Mesendoderm (in vitro differentiated cells): ENCODE measurements around the gene POTEJ.
"Not testable (repeated sequence)": the region's sequence is repeated elsewhere in the genome, so short reads cannot be mapped to it uniquely, and the experiment has no call there.

Experiments used
- DNase-seq: peaks from one replicate; pipeline ENCODE4 v3.0.0; 2013
- H2AK5ac ChIP-seq: 2 replicates; pipeline ENCODE4 v1.6.1; 2013; ENCODE audit warnings: low read length, inconsistent platforms
- H2BK120ac ChIP-seq: 2 replicates; pipeline ENCODE4 v1.6.1; 2013; ENCODE audit warnings: low read depth, mild to moderate bottlenecking, low read length, moderate library complexity, mixed read lengths
- H2BK15ac ChIP-seq: replicated peaks from 2 replicates; pipeline ENCODE4 v1.6.1; 2013; ENCODE audit warnings: low read depth, mild to moderate bottlenecking, moderate library complexity
- H2BK5ac ChIP-seq: 2 replicates; pipeline ENCODE4 v1.6.1; 2013; ENCODE audit warnings: low read length, inconsistent platforms
- H3K18ac ChIP-seq: 2 replicates; pipeline ENCODE4 v1.6.1; 2013; ENCODE audit warnings: mild to moderate bottlenecking, low read length, mixed read lengths
- H3K23ac ChIP-seq: one replicate; pipeline ENCODE4 v1.6.1; 2013; ENCODE audit warnings: low read length
- H3K27ac ChIP-seq: 2 replicates; pipeline ENCODE4 v1.5.1; 2013; ENCODE audit warnings: low read depth, mild to moderate bottlenecking, inconsistent platforms, low read length, moderate library complexity
- H3K27me3 ChIP-seq: 2 replicates; pipeline ENCODE4 v1.6.1; 2013; ENCODE audit warnings: low read length, control low read depth, mild to moderate bottlenecking, inconsistent platforms; ENCODE audit not compliant: insufficient read depth, poor library complexity
- H3K36me3 ChIP-seq: 2 replicates; pipeline ENCODE4 v1.6.1; 2013; ENCODE audit warnings: low read length, inconsistent platforms; ENCODE audit not compliant: control insufficient read depth, insufficient read depth
- H3K4ac ChIP-seq: one replicate; pipeline ENCODE4 v1.6.1; 2013; ENCODE audit warnings: low read depth, mild to moderate bottlenecking, low read length, moderate library complexity
- H3K4me1 ChIP-seq: 2 replicates; pipeline ENCODE4 v1.6.1; 2013; ENCODE audit warnings: low read depth, low read length, inconsistent platforms; ENCODE audit not compliant: control insufficient read depth
- H3K4me2 ChIP-seq: 2 replicates; pipeline ENCODE4 v1.6.1; 2013; ENCODE audit warnings: low read length
- H3K4me3 ChIP-seq: 2 replicates; pipeline ENCODE4 v1.5.1; 2013; ENCODE audit warnings: mild to moderate bottlenecking, low read length
- H3K56ac ChIP-seq: one replicate; pipeline ENCODE4 v1.6.1; 2013; ENCODE audit warnings: low read length
- H3K79me1 ChIP-seq: 2 replicates; pipeline ENCODE4 v1.6.1; 2013; ENCODE audit warnings: low read length, inconsistent platforms
- H3K79me2 ChIP-seq: 2 replicates; pipeline ENCODE4 v1.6.1; 2013; ENCODE audit warnings: mild to moderate bottlenecking, low read length; ENCODE audit not compliant: control insufficient read depth, insufficient read depth
- H3K9ac ChIP-seq: 2 replicates; pipeline ENCODE4 v1.6.1; 2013; ENCODE audit warnings: low read length, inconsistent platforms
- H4K5ac ChIP-seq: one replicate; pipeline ENCODE4 v1.6.1; 2013; ENCODE audit warnings: low read length
- H4K8ac ChIP-seq: one replicate; pipeline ENCODE4 v1.6.1; 2013; ENCODE audit warnings: low read depth, mild to moderate bottlenecking, control low read depth, low read length, moderate library complexity
- WGBS: extraction: QIAGEN DNeasy Blood & Tissue Kit; methylation state at CpG from one replicate; pipeline ENCODE4 v1.1.7; 2013; ENCODE audit warnings: low lambda C conversion rate, missing lambda C conversion rate; ENCODE audit not compliant: insufficient coverage; ENCODE audit errors: extremely low coverage; 5-methylcytosine and 5-hydroxymethylcytosine counted together

The POTEJ gene

GRCh38 chr2:130608276-130609001 is 2.8 kb upstream of the POTEJ start:
- H2BK120ac ChIP-seq, H2AK5ac ChIP-seq, H3K23ac ChIP-seq, H3K4me1 ChIP-seq, H3K27ac ChIP-seq, H3K18ac ChIP-seq, H4K5ac ChIP-seq, H3K79me1 ChIP-seq, H3K9ac ChIP-seq, H4K8ac ChIP-seq, DNase-seq, H3K79me2 ChIP-seq, H3K4me2 ChIP-seq, H2BK5ac ChIP-seq, H2BK15ac ChIP-seq, H3K4me3 ChIP-seq, H3K4ac ChIP-seq, H3K27me3 ChIP-seq, H3K36me3 ChIP-seq, H3K56ac ChIP-seq: not testable (repeated sequence)
- WGBS, result no CpG with 5 or more reads among the region's 17 CpGs

- not testable (repeated sequence) for H2BK5ac ChIP-seq, H4K8ac ChIP-seq, H2AK5ac ChIP-seq, H3K4me3 ChIP-seq, H3K4me1 ChIP-seq, H3K36me3 ChIP-seq, H3K9ac ChIP-seq, H3K18ac ChIP-seq, H3K4me2 ChIP-seq, H3K79me1 ChIP-seq, H3K23ac ChIP-seq, H3K27me3 ChIP-seq, H2BK120ac ChIP-seq, DNase-seq, H3K4ac ChIP-seq, H4K5ac ChIP-seq, H3K79me2 ChIP-seq, H3K56ac ChIP-seq, H2BK15ac ChIP-seq, H3K27ac ChIP-seq
- WGBS, result no CpG with 5 or more reads among the region's 28 CpGs
These were observed 2.0 kb upstream of the POTEJ start for GRCh38 chr2:130609002-130609920.

- not testable (repeated sequence) for H3K9ac ChIP-seq, H3K23ac ChIP-seq, H3K18ac ChIP-seq, H3K4me1 ChIP-seq, H3K4ac ChIP-seq, H2BK120ac ChIP-seq, H3K27me3 ChIP-seq, H2BK15ac ChIP-seq, H3K56ac ChIP-seq, H3K4me2 ChIP-seq, H2BK5ac ChIP-seq, H3K36me3 ChIP-seq, H2AK5ac ChIP-seq, H3K27ac ChIP-seq, H3K4me3 ChIP-seq, H4K8ac ChIP-seq, H4K5ac ChIP-seq, H3K79me2 ChIP-seq, H3K79me1 ChIP-seq
- no CpG with 5 or more reads among the region's 15 CpGs for WGBS
- peak; percentile 0 for DNase-seq
These were observed 754 bp upstream of the POTEJ start for GRCh38 chr2:130610486-130610885.

GRCh38 chr2:130628784-130629475 is 17.7 kb downstream of the POTEJ start:
- not testable (repeated sequence) for H3K56ac ChIP-seq, H4K8ac ChIP-seq, H3K36me3 ChIP-seq, H3K4me2 ChIP-seq, H3K79me1 ChIP-seq, H3K27me3 ChIP-seq, H3K27ac ChIP-seq, H4K5ac ChIP-seq, H3K79me2 ChIP-seq, H3K4ac ChIP-seq, H3K23ac ChIP-seq, H3K9ac ChIP-seq, H3K4me1 ChIP-seq, H2BK5ac ChIP-seq, H2AK5ac ChIP-seq, H3K18ac ChIP-seq, H3K4me3 ChIP-seq, H2BK120ac ChIP-seq, H2BK15ac ChIP-seq, DNase-seq
- no CpG with 5 or more reads among the region's 10 CpGs for WGBS

- H3K18ac ChIP-seq, H2AK5ac ChIP-seq, H3K23ac ChIP-seq, H3K79me1 ChIP-seq, H3K27me3 ChIP-seq, H4K8ac ChIP-seq, H3K36me3 ChIP-seq, H3K56ac ChIP-seq, H2BK5ac ChIP-seq, H3K27ac ChIP-seq, H3K4me2 ChIP-seq, H3K4me3 ChIP-seq, H4K5ac ChIP-seq, H3K9ac ChIP-seq, H3K79me2 ChIP-seq, H2BK15ac ChIP-seq, H2BK120ac ChIP-seq, H3K4me1 ChIP-seq, DNase-seq, H3K4ac ChIP-seq: not testable (repeated sequence)
- no CpG with 5 or more reads among the region's 2 CpGs for WGBS
These were observed 27.7 kb downstream of the POTEJ start for GRCh38 chr2:130638973-130639372.
